GM10248 (cell line): ENCODE data around the gene RFX1.

Experiments used
- CTCF ChIA-PET: fragments of 300-600 bp; sonication (Branson Sonifier 250); formaldehyde crosslinking; extraction: SDS; loops from one replicate; lab custom pipeline; 2021; ENCODE audit warnings: antibody characterized with exemption; lab: Yijun Ruan, JAX
- POLR2A ChIA-PET: fragments of 350-650 bp; sonication (Branson Sonifier 250); formaldehyde crosslinking; extraction: SDS; loops from one replicate; lab custom pipeline; 2020; ENCODE audit warnings: antibody characterized with exemption; lab: Yijun Ruan, JAX
- DNase-seq: peaks from one replicate; pipeline ENCODE4 v3.0.0; 2012; ENCODE audit errors: extremely low spot score
- CTCF ChIP-seq: IDR thresholded peaks from 2 replicates; pipeline ENCODE4 v1.5.1; 2012; ENCODE audit warnings: mild to moderate bottlenecking, low read depth; ENCODE audit errors: extremely low read depth, missing control alignments, control extremely low read depth

Gene RFX1

GRCh38 chr19:13985771-13986347 lies 20.3 kb downstream of the RFX1 start:
- ChIA-PET CTCF (interaction anchor here (1.2 to 2.3 kb wide), 3 partner anchors 18 to 708 kb away, joined by 3 to 9 read pairs (median 3); no protein-coding TSS in a partner anchor), POLR2A (interaction anchor here (1.0 kb wide), 1 partner anchor 21 kb away, joined by 4 read pairs; the partner anchor contains the start of gene RFX1)
- DNase-seq, result no peak
- no peak for TF ChIP-seq CTCF

- DNase-seq, result no peak
- ChIA-PET POLR2A (no interaction called here), CTCF (interaction anchor here (1.2 to 2.3 kb wide), 4 partner anchors 12 to 707 kb away, joined by 3 to 9 read pairs (median 3); no protein-coding TSS in a partner anchor)
- no peak for TF ChIP-seq CTCF
These were observed 21.0 kb downstream of the RFX1 start for GRCh38 chr19:13984875-13985741.

DNA sequence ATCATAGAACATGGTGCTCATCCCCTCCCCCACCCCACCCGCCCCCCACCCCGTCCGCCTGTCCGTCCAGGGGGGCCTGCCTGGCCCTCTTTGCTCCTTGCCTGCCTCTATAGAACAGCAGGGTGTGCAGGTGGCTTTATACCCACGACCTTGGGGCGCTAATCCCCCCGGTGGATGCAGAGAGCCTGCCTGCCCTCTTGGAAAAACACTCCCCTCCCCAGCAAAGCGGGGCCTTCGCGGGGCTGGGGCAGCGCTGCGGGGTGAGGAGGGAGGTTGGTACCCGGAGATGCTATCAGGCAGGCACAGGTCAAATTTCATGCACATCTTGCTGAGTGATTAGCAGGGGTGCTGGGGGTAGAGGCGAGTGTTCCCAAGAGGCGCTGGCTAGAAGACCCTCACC lies 21.9 kb downstream of the RFX1 start:
- no peak for DNase-seq
- ChIA-PET POLR2A (no interaction called here), CTCF (interaction anchor here (1.6 to 2.3 kb wide), 3 partner anchors 11 to 706 kb away, joined by 3 to 9 read pairs (median 3); no protein-coding TSS in a partner anchor)
- TF ChIP-seq CTCF, result no peak

- TF ChIP-seq CTCF, result no peak
- CTCF ChIA-PET, result interaction anchor here (1.1 to 1.6 kb wide), 2 partner anchors 10 to 23 kb away, joined by 3 read pairs; no protein-coding TSS in a partner anchor
- POLR2A ChIA-PET, result no interaction called here
- DNase-seq, result no peak
These were observed 22.8 kb downstream of the RFX1 start for GRCh38 chr19:13983213-13983889.

DNA sequence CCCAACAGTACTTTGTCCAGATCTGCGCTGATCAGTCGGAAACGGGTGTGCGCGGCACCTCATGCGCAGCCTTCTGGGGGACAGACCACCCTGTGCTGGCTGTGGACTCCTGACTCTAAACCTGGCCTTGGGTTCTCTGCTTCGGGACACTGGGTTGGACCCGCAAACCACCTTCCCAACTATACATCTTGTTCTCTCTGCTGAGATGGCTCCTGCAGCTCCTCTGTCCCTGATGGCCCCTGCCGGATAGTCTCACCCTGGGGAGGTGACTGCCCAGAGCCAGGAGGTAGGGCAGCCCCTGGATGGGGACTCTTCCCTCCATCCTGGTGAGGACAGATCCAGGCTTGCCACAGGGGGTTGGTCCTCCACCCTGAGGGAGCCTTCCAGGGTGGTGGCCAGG lies 23.3 kb downstream of the RFX1 start:
- no peak for TF ChIP-seq CTCF
- POLR2A ChIA-PET, result interaction anchor here (0.6 kb wide), 1 partner anchor 189 kb away, joined by 3 read pairs; no protein-coding TSS in a partner anchor
- CTCF ChIA-PET, result interaction anchor here (1.1 kb wide), 1 partner anchor 23 kb away, joined by 3 read pairs; no protein-coding TSS in a partner anchor
- no peak for DNase-seq
